H1 (cell line): ENCODE results near the gene BCAR3.

Experiments used
- CEBPB ChIP-seq: IDR thresholded peaks from 2 replicates; pipeline ENCODE4 v1.6.1; 2012; ENCODE audit warnings: low read depth, low read length
- CTCF ChIP-seq, 3 experiments: IDR thresholded peaks; 1 replicate in 2 of 3; 2 replicates in 1 of 3; pipeline versions ENCODE4 v1.5.1 to v1.6.1; 2011; ENCODE audit warnings: low read length in 3 of 3, mild to moderate bottlenecking in 3 of 3, inconsistent platforms in 2 of 3, low read depth in 1 of 3, moderate library complexity in 1 of 3; ENCODE audit not compliant: insufficient read depth in 1 of 3; ENCODE audit errors: control extremely low read depth in 1 of 3
- MAFK ChIP-seq: IDR thresholded peaks from 2 replicates; pipeline ENCODE4 v1.6.1; 2012; ENCODE audit warnings: low read depth, mild to moderate bottlenecking, improper control_type of control experiment, low read length

- TF ChIP-seq CTCF (IDR thresholded peaks at IDR 0.05; ENCODE audit: control extremely low read depth in 1 of 3, insufficient read depth in 1 of 3, low read depth in 1 of 3, low read length in 3 of 3) (no peak), CEBPB (no peak), MAFK (no peak)
Measured at GRCh38 chr1:93636712-93637111, 44.9 kb downstream of the BCAR3 start.
